PC-3 (cell line): Measurements from ENCODE around the gene STAT5A. TPM values are rescaled to one million over a fixed set of nuclear protein-coding genes. Genes with fewer than 3 reads are reported as not detected.

ENCODE experiments used
- ATAC-seq: fragments of 200-7000 bp; cut with Tn5 transposase; 2 replicates; pipeline ENCODE4 v1.9.1; 2020; ENCODE audit warnings: mild to moderate bottlenecking, moderate library complexity
- BruUV-seq: library from RNA; stranded (reverse); fragments of 400-500 nt; replicated peaks from 2 replicates; lab custom pipeline; 2021; lab: Mats Ljungman, UMichigan
- CTCF ChIA-PET: fragments of 300-600 bp; sonication (Branson Sonifier 250); formaldehyde crosslinking; loops from one replicate; lab custom pipeline; 2022; ENCODE audit warnings: antibody characterized with exemption; lab: Charles Lee
- POLR2A ChIA-PET: fragments of 300-600 bp; sonication (Branson Sonifier 250); formaldehyde crosslinking; loops from one replicate; lab custom pipeline; 2022; ENCODE audit warnings: antibody characterized with exemption; ENCODE audit not compliant: unreplicated experiment; lab: Charles Lee
- DNase-seq: peaks from one replicate; pipeline ENCODE4 v3.0.0-alpha.2; 2015
- H2AFZ ChIP-seq: fragments of 300-600 bp; sonication (generic); 2 replicates; pipeline ENCODE4 v1.6.0; 2016; ENCODE audit warnings: antibody characterized with exemption, low read length
- H3F3A ChIP-seq: fragments of 300-600 bp; sonication (generic); one replicate; pipeline ENCODE4 v1.6.0; 2017; ENCODE audit warnings: antibody characterized with exemption, low read length, control low read depth, mild to moderate bottlenecking; ENCODE audit not compliant: unreplicated experiment
- H3K27ac ChIP-seq: fragments of 300-600 bp; sonication (generic); 2 replicates; pipeline ENCODE4 v1.5.1; 2016; ENCODE audit warnings: mild to moderate bottlenecking, low read length
- H3K27me3 ChIP-seq: fragments of 300-600 bp; sonication (generic); 2 replicates; pipeline ENCODE4 v1.6.1; 2016; ENCODE audit warnings: low read length, mixed read lengths
- H3K36me3 ChIP-seq: fragments of 300-600 bp; sonication (generic); 2 replicates; pipeline ENCODE4 v1.6.1; 2016; ENCODE audit warnings: low read depth, mixed run types, low read length, mixed read lengths
- H3K4me1 ChIP-seq: fragments of 300-600 bp; sonication (generic); 2 replicates; pipeline ENCODE4 v1.5.1; 2016; ENCODE audit warnings: low read length; ENCODE audit not compliant: insufficient read depth
- H3K4me2 ChIP-seq: fragments of 300-600 bp; sonication (generic); 2 replicates; pipeline ENCODE4 v1.6.0; 2016; ENCODE audit warnings: low read length
- H3K4me3 ChIP-seq: fragments of 300-600 bp; sonication (generic); 2 replicates; pipeline ENCODE4 v1.5.1; 2016; ENCODE audit warnings: mild to moderate bottlenecking, low read length, mixed read lengths
- H3K79me2 ChIP-seq: fragments of 300-600 bp; sonication (generic); 2 replicates; pipeline ENCODE4 v1.6.1; 2017; ENCODE audit warnings: low read length, mixed read lengths
- H3K9ac ChIP-seq: fragments of 300-600 bp; sonication (generic); 2 replicates; pipeline ENCODE4 v1.6.0; 2016; ENCODE audit warnings: mild to moderate bottlenecking, low read length
- H3K9me2 ChIP-seq: fragments of 300-600 bp; sonication (generic); replicated peaks from 2 replicates; pipeline ENCODE4 v1.6.1; 2016; ENCODE audit warnings: mixed run types, low read length, mixed read lengths
- H3K9me3 ChIP-seq: fragments of 300-600 bp; sonication (generic); 2 replicates; pipeline ENCODE4 v1.6.1; 2016; ENCODE audit warnings: low read length, mixed read lengths
- H4K20me1 ChIP-seq: fragments of 300-600 bp; sonication (generic); 2 replicates; pipeline ENCODE4 v1.6.1; 2016; ENCODE audit warnings: low read length, mixed read lengths
- EZH2 ChIP-seq: fragments of 300-600 bp; sonication (generic); IDR thresholded peaks from one replicate; pipeline ENCODE4 v1.6.1; 2017; ENCODE audit warnings: antibody characterized with exemption, mild to moderate bottlenecking, low read length; ENCODE audit not compliant: unreplicated experiment
- EZH2phosphoT487 ChIP-seq: fragments of 300-600 bp; sonication (generic); IDR thresholded peaks from 2 replicates; pipeline ENCODE4 v1.6.1; 2018; ENCODE audit warnings: mild to moderate bottlenecking, antibody characterized with exemption, low read length, borderline replicate concordance
- intact Hi-C: fragments of 100-400 bp; cut with micrococcal nuclease; formaldehyde crosslinking; loops from 2 replicates; pipeline ENCODE4 v1.9.0; 2023
- total RNA-seq: library from RNA; depleted of rRNA; stranded (reverse); fragments of >200 nt; gene quantifications from 2 replicates; pipeline ENCODE4 v1.2.3, GENCODE V29; 2014
- TF ChIP-seq, protein P1 (sequence below): fragments of 300-600 bp; sonication (generic); conservative IDR thresholded peaks from 2 replicates; pipeline ENCODE4 v1.5.1; 2017; ENCODE audit warnings: antibody characterized with exemption, low read depth, mild to moderate bottlenecking, low read length

STAT5A gene
- total RNA-seq, 1 experiment from 2014 or later: not detected

DNA sequence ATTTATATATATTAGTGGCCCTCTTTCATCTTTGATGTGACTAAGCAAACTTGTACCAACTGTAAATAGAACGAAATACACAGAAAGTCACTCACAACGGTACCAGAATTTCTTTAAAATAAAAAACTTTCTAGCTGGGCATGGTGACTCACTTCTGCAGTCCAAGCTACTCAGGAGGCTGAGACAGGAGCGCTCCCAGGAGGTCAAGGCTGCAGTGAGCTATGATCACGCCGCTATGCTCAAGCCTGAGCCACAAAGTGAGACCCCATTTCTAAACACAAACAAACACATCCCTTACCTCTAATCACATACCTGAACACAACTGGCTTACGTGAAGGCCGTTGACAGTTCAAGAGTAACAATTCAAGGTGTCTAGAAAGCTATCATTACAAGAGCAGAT lies 41.8 kb upstream of the STAT5A start:
- CTCF ChIA-PET: no interaction called here
- POLR2A ChIA-PET: no interaction called here
- ATAC-seq (no peak), DNase-seq (no peak)
- Histone ChIP-seq H2AFZ (no peak overlapping the region), H3K4me1 (no peaks in the 10 kb centered on the region), H3K9me3 (no peaks in the 10 kb centered on the region), H3K4me2 (no peak overlapping the region), H3K9me2 (no peaks in the 10 kb centered on the region), H3K36me3 (no peaks in the 10 kb centered on the region), H3K9ac (no peak overlapping the region), H4K20me1 (no peaks in the 10 kb centered on the region), H3K4me3 (no peak overlapping the region), H3K27ac (no peak overlapping the region), H3K79me2 (no peaks in the 10 kb centered on the region), H3K27me3 (no peaks in the 10 kb centered on the region), H3F3A (no peaks in the 10 kb centered on the region)
- no peak for TF ChIP-seq EZH2
- TF ChIP-seq EZH2phosphoT487: no peak
- TF ChIP-seq, protein P1, sequence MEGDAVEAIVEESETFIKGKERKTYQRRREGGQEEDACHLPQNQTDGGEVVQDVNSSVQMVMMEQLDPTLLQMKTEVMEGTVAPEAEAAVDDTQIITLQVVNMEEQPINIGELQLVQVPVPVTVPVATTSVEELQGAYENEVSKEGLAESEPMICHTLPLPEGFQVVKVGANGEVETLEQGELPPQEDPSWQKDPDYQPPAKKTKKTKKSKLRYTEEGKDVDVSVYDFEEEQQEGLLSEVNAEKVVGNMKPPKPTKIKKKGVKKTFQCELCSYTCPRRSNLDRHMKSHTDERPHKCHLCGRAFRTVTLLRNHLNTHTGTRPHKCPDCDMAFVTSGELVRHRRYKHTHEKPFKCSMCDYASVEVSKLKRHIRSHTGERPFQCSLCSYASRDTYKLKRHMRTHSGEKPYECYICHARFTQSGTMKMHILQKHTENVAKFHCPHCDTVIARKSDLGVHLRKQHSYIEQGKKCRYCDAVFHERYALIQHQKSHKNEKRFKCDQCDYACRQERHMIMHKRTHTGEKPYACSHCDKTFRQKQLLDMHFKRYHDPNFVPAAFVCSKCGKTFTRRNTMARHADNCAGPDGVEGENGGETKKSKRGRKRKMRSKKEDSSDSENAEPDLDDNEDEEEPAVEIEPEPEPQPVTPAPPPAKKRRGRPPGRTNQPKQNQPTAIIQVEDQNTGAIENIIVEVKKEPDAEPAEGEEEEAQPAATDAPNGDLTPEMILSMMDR: no peak
- no TSS peak for BruUV-seq
- intact Hi-C loops: no loop called here

DNA sequence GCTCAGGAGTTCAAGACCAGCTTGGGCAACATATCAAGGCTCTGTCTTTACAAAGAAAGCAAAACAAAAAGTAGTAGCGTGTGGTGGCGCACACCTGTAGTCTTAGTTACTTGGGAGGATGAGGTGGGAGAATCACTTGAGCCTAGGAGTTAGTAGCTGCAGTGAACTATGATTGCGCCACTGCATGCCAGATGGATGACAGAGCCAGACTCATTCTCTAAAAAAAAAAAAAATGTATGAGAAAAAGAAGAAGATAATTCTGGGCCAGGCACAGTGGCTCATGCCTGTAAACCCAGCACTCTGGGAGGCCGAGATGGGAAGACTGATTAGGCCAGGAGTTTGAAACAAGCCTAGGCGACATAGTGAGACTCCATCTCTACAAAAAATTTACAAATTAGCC lies 40.6 kb upstream of the STAT5A start:
- Histone ChIP-seq H3K9me3 (no peaks in the 10 kb centered on the region), H3F3A (no peaks in the 10 kb centered on the region), H3K4me1 (no peaks in the 10 kb centered on the region), H3K36me3 (no peaks in the 10 kb centered on the region), H3K9me2 (no peaks in the 10 kb centered on the region), H4K20me1 (no peaks in the 10 kb centered on the region), H3K79me2 (no peaks in the 10 kb centered on the region), H3K4me3 (no peak overlapping the region), H2AFZ (no peak overlapping the region), H3K4me2 (no peak overlapping the region), H3K27ac (no peak overlapping the region), H3K27me3 (no peaks in the 10 kb centered on the region), H3K9ac (no peak overlapping the region)
- ATAC-seq: no peak
- POLR2A ChIA-PET: no interaction called here
- CTCF ChIA-PET: no interaction called here
- intact Hi-C loops: no loop called here
- BruUV-seq: no TSS peak
- TF ChIP-seq, protein P1: no peak
- TF ChIP-seq EZH2phosphoT487: no peak
- TF ChIP-seq EZH2: no peak
- DNase-seq: no peak

DNA sequence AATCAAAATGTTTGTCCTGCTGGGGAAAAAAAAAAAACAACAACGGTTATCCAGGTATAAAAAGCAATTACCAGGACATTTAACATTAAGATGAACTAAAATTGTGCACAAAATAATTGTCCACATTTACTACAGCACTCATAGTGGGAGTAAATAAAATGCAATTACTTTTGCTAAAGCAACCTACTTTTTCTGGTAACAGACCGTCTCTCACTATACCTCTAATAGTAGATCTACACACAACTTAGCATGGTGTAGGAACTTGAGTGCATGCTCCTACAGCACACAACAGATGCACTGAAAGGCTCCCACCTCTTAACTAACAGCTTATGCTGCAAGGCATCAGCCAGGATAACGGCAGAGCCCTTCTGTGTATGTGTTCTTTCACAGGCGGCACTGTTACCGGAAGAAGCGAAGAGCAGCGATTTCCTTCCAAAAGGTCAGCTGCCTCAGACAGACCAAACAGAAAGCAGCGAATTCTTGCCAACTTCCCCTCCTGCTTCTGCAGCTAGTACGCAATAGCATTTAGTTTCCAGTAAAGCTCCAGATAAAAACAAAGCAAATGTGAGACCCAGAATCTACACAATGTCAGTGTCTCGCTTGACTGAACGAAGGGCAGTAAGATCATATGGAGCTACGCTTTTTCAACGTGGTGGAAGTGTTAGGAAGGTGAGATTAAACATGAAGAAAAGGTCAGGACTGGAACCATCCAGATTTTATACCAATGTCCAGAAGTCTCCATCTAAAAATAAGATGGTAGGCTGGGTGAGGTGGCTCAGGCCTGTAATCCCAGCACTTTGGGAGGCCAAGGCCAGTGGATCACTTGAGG lies 39.7 kb upstream of the STAT5A start:
- BruUV-seq: no TSS peak
- H4K20me1 ChIP-seq: no peaks in the 10 kb centered on the region
- DNase-seq (no peak), ATAC-seq (no peak)
- H3K9ac ChIP-seq: no peak overlapping the region
- intact Hi-C loops: no loop called here
- no peaks in the 10 kb centered on the region for H3F3A ChIP-seq
- ChIA-PET CTCF (no interaction called here), POLR2A (no interaction called here)
- H3K4me3 ChIP-seq: no peak overlapping the region
- H2AFZ ChIP-seq: no peak overlapping the region
- TF ChIP-seq EZH2 (no peak), EZH2phosphoT487 (no peak)
- TF ChIP-seq, protein P1: no peak
- H3K9me3 ChIP-seq: no peaks in the 10 kb centered on the region
- no peak overlapping the region for H3K27ac ChIP-seq
- H3K9me2 ChIP-seq: no peaks in the 10 kb centered on the region
- H3K36me3 ChIP-seq: no peaks in the 10 kb centered on the region
- H3K4me2 ChIP-seq: no peak overlapping the region
- H3K4me1 ChIP-seq: no peaks in the 10 kb centered on the region
- H3K27me3 ChIP-seq: no peaks in the 10 kb centered on the region
- H3K79me2 ChIP-seq: no peaks in the 10 kb centered on the region
